Neural cell (in vitro differentiated cells): ENCODE measurements around the gene PIK3R1. TPM values are rescaled to one million over a fixed set of nuclear protein-coding genes. Genes with fewer than 3 reads are reported as not detected.
A peak's percentile ranks its signal among the peaks of the same experiment; 100 is the strongest.

Source experiments
- H2AFZ ChIP-seq: fragments of 200-600, 300-800 bp; sonication (generic), shearing (Covaris generic); 2 replicates; pipeline ENCODE4 v1.6.0; 2014; ENCODE audit warnings: low read depth, mild to moderate bottlenecking, antibody characterized with exemption, low read length, moderate library complexity
- H3F3A ChIP-seq: fragments of 200-600 bp; shearing (Covaris generic); 2 replicates; pipeline ENCODE4 v1.6.1; 2016; ENCODE audit warnings: mild to moderate bottlenecking, moderate library complexity, mixed read lengths, antibody characterized with exemption, low read length; ENCODE audit not compliant: insufficient read depth, poor library complexity, severe bottlenecking
- H3K27ac ChIP-seq: fragments of 200-600, 300-800 bp; sonication (generic), shearing (Covaris generic); 2 replicates; pipeline ENCODE4 v1.5.1; 2014; ENCODE audit warnings: mild to moderate bottlenecking, low read length, moderate library complexity
- H3K27me3 ChIP-seq: fragments of 300-800, 200-600 bp; sonication (generic), shearing (Covaris generic); 2 replicates; pipeline ENCODE4 v1.6.0; 2014; ENCODE audit warnings: mild to moderate bottlenecking, low read depth, low read length, moderate library complexity; ENCODE audit not compliant: insufficient read depth
- H3K36me3 ChIP-seq: fragments of 300-800, 200-600 bp; sonication (generic), shearing (Covaris generic); 2 replicates; pipeline ENCODE4 v1.5.1; 2014; ENCODE audit warnings: mild to moderate bottlenecking, antibody characterized with exemption, low read length, moderate library complexity; ENCODE audit not compliant: insufficient read depth
- H3K4me2 ChIP-seq: fragments of 300-800, 200-600 bp; sonication (generic), shearing (Covaris generic); 2 replicates; pipeline ENCODE4 v1.6.0; 2014; ENCODE audit warnings: mild to moderate bottlenecking, low read length
- H3K4me3 ChIP-seq: fragments of 300-800, 200-600 bp; sonication (generic), shearing (Covaris generic); 2 replicates; pipeline ENCODE4 v1.5.1; 2014; ENCODE audit warnings: mild to moderate bottlenecking, low read length, moderate library complexity
- H3K79me2 ChIP-seq: fragments of 200-600 bp; shearing (Covaris generic); replicated peaks from 2 replicates; pipeline ENCODE4 v1.6.0; 2014; ENCODE audit warnings: mild to moderate bottlenecking, low read length, moderate library complexity; ENCODE audit not compliant: insufficient read depth
- H3K9ac ChIP-seq: fragments of 300-800, 200-600 bp; sonication (generic), shearing (Covaris generic); 2 replicates; pipeline ENCODE4 v1.6.1; 2016; ENCODE audit warnings: mild to moderate bottlenecking, low read length, mixed read lengths
- H3K9me2 ChIP-seq: fragments of 200-600 bp; shearing (Covaris generic); 2 replicates; pipeline ENCODE4 v1.6.1; 2016; ENCODE audit warnings: mild to moderate bottlenecking, low read length, mixed read lengths; ENCODE audit not compliant: insufficient read depth
- H3K9me3 ChIP-seq: fragments of 200-600, 300-800 bp; sonication (generic), shearing (Covaris generic); 2 replicates; pipeline ENCODE4 v1.6.1; 2016; ENCODE audit warnings: mild to moderate bottlenecking, mixed run types, low read length, moderate library complexity, mixed read lengths
- H4K20me1 ChIP-seq: fragments of 200-600 bp; shearing (Covaris generic); 2 replicates; pipeline ENCODE4 v1.6.1; 2016; ENCODE audit warnings: mild to moderate bottlenecking, mixed run types; ENCODE audit not compliant: insufficient read depth
- CTCF ChIP-seq: fragments of 450-650 bp; IDR thresholded peaks from 2 replicates; pipeline ENCODE4 v1.5.1; 2014; ENCODE audit warnings: antibody characterized with exemption, mild to moderate bottlenecking, moderate library complexity; ENCODE audit not compliant: poor library complexity, severe bottlenecking
- EP300 ChIP-seq: fragments of 450-650 bp; conservative IDR thresholded peaks from 2 replicates; pipeline ENCODE4 v1.6.1; 2014; ENCODE audit warnings: antibody characterized with exemption, mild to moderate bottlenecking, moderate library complexity; ENCODE audit not compliant: poor library complexity, severe bottlenecking
- EZH2 ChIP-seq: fragments of 200-600, 300-800 bp; shearing (Covaris generic), sonication (generic); IDR thresholded peaks from 2 replicates; pipeline ENCODE4 v1.6.1; 2014; ENCODE audit warnings: antibody characterized with exemption, low read length, borderline replicate concordance, mild to moderate bottlenecking; ENCODE audit not compliant: insufficient read depth, poor library complexity, severe bottlenecking
- MXI1 ChIP-seq: fragments of 450-650 bp; conservative IDR thresholded peaks from 2 replicates; pipeline ENCODE4 v1.6.1; 2014; ENCODE audit warnings: antibody characterized with exemption, mild to moderate bottlenecking; ENCODE audit not compliant: poor library complexity, severe bottlenecking
- POLR2AphosphoS5 ChIP-seq: IDR thresholded peaks from 2 replicates; pipeline ENCODE4 v1.6.1; 2012
- RAD21 ChIP-seq: fragments of 450-650 bp; conservative IDR thresholded peaks from 2 replicates; pipeline ENCODE4 v1.6.1; 2014; ENCODE audit warnings: antibody characterized with exemption, mild to moderate bottlenecking, moderate library complexity
- REST ChIP-seq: IDR thresholded peaks from 2 replicates; pipeline ENCODE4 v1.6.1; 2012; ENCODE audit warnings: borderline replicate concordance
- SMC3 ChIP-seq: fragments of 450-650 bp; conservative IDR thresholded peaks from 2 replicates; pipeline ENCODE4 v1.6.1; 2014; ENCODE audit warnings: antibody characterized with exemption, mild to moderate bottlenecking, moderate library complexity; ENCODE audit not compliant: poor library complexity
- TAF1 ChIP-seq: IDR thresholded peaks from 2 replicates; pipeline ENCODE4 v1.6.1; 2012; ENCODE audit warnings: low read depth
- polyA minus RNA-seq: library from RNA; depleted of rRNA, polyadenylated mRNA; stranded (reverse); fragments of >200 nt; gene quantifications from 2 replicates; pipeline ENCODE4 v1.2.3, GENCODE V29; 2014
- polyA plus RNA-seq: library from polyadenylated mRNA; depleted of rRNA; stranded (reverse); fragments of >200 nt; gene quantifications from 2 replicates; pipeline ENCODE4 v1.2.3, GENCODE V29; 2014

PIK3R1 gene
- polyA plus RNA-seq (38.0 and 41.9 TPM in 2 replicates), polyA minus RNA-seq (188 and 234 TPM in 2 replicates)

- Histone ChIP-seq H3K79me2 (peaks cover 36% of the 10 kb centered on the region), H3K4me2 (peak within 1 kb of the TSS; percentile 80), H3K9me2 (no peaks in the 10 kb centered on the region), H3K9ac (peak within 1 kb of the TSS; percentile 82), H3K9me3 (no peaks in the 10 kb centered on the region), H3K27ac (peak within 1 kb of the TSS; percentile 83), H3K36me3 (no peaks in the 10 kb centered on the region), H3K4me3 (peak within 1 kb of the TSS; percentile 96), H3F3A (no peaks in the 10 kb centered on the region), H2AFZ (peak within 1 kb of the TSS; percentile 46), H4K20me1 (no peaks in the 10 kb centered on the region), H3K27me3 (no peaks in the 10 kb centered on the region)
- peak; percentile 56 for TF ChIP-seq RAD21
- TF ChIP-seq EP300: peak; percentile 63
- no peak for TF ChIP-seq EZH2
- TF ChIP-seq CTCF: peak; percentile 72
- peak; percentile 89 for TF ChIP-seq POLR2AphosphoS5
- TF ChIP-seq SMC3: peak; percentile 51
- TF ChIP-seq TAF1: peak; percentile 57
- TF ChIP-seq MXI1: peak; percentile 70
- no peak for TF ChIP-seq REST
Observed at GRCh38 chr5:68215208-68215897, at the start of gene PIK3R1. Gene PIK3R1 (plus strand): TSS chr5:68215756. CDS start chr5:68226676, 10,920 bp downstream.

- Histone ChIP-seq H3F3A (no peaks in the 10 kb centered on the region), H3K9me2 (no peaks in the 10 kb centered on the region), H3K36me3 (no peaks in the 10 kb centered on the region), H3K79me2 (no peaks in the 10 kb centered on the region), H3K4me3 (no peak overlapping the region), H3K4me2 (no peak overlapping the region), H4K20me1 (no peaks in the 10 kb centered on the region), H3K9ac (no peak overlapping the region), H3K27ac (no peak overlapping the region), H3K27me3 (no peaks in the 10 kb centered on the region), H3K9me3 (no peaks in the 10 kb centered on the region), H2AFZ (no peak overlapping the region)
- TF ChIP-seq RAD21 (no peak), CTCF (no peak)
Observed at GRCh38 chr5:68167195-68167651, 48.3 kb upstream of the PIK3R1 start.
